ENCODE data around the gene TCIRG1.

DNA sequence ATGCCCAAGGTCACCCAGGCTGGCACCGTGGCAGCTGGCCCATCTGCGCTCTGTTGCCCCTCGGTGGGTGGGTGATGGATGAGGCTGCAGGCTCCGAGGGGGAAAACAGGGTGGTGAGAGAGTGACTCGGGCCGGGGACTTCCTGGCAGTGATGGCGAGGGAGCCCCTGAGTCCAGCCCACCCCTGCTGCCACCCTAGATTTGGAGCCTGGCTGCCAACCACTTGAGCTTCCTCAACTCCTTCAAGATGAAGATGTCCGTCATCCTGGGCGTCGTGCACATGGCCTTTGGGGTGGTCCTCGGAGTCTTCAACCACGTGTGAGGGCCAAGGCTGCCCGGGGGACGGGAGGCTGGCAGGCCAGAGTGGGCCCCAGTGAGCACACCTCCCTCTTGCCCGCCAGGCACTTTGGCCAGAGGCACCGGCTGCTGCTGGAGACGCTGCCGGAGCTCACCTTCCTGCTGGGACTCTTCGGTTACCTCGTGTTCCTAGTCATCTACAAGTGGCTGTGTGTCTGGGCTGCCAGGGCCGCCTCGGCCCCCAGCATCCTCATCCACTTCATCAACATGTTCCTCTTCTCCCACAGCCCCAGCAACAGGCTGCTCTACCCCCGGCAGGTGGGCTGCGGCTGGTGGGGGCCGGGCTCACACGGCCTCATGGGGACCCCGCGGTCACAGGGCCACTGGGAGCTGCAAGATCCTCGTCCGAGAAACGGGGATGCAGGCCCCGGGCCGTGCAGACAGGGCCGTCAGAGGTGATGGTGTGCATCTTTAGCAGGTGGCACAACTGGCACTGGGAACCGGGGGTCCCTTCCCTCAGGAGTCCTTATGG, 10.1 kb downstream of the TCIRG1 start:
- TF ChIP-seq JUND (CRISPR knock-in tag; IDR thresholded peaks at IDR 0.05), result no peak
- TF ChIP-seq NCOA1 (CRISPR knock-in tag; IDR thresholded peaks at IDR 0.05), result no peak
- TF ChIP-seq DMAP1 (CRISPR knock-in tag; IDR thresholded peaks at IDR 0.05), result no peak
- TF ChIP-seq, protein P1, sequence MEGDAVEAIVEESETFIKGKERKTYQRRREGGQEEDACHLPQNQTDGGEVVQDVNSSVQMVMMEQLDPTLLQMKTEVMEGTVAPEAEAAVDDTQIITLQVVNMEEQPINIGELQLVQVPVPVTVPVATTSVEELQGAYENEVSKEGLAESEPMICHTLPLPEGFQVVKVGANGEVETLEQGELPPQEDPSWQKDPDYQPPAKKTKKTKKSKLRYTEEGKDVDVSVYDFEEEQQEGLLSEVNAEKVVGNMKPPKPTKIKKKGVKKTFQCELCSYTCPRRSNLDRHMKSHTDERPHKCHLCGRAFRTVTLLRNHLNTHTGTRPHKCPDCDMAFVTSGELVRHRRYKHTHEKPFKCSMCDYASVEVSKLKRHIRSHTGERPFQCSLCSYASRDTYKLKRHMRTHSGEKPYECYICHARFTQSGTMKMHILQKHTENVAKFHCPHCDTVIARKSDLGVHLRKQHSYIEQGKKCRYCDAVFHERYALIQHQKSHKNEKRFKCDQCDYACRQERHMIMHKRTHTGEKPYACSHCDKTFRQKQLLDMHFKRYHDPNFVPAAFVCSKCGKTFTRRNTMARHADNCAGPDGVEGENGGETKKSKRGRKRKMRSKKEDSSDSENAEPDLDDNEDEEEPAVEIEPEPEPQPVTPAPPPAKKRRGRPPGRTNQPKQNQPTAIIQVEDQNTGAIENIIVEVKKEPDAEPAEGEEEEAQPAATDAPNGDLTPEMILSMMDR (CRISPR knock-in tag; IDR thresholded peaks at IDR 0.05), result no peak
- no peak for TF ChIP-seq ZNF274 (CRISPR knock-in tag; IDR thresholded peaks at IDR 0.05)
- TF ChIP-seq POLR2A (IDR thresholded peaks at IDR 0.05; ENCODE audit: insufficient read depth in 1 of 2, low read depth in 2 of 2, low read length in 2 of 2), result no peak
- no peak for TF ChIP-seq MXI1 (IDR thresholded peaks at IDR 0.05; ENCODE audit: borderline replicate concordance, low read depth, low read length)
- no peak for TF ChIP-seq YY1 (IDR thresholded peaks at IDR 0.05; ENCODE audit: insufficient read depth, insufficient replicate concordance, low read depth, low read length)
- TF ChIP-seq TCF7L2 (IDR thresholded peaks at IDR 0.05; ENCODE audit: low read depth, low read length), result no peak
- no peak for TF ChIP-seq FOXA1 (IDR thresholded peaks at IDR 0.05)
- no peak for TF ChIP-seq FOXA1 (CRISPR knock-in tag; IDR thresholded peaks at IDR 0.05)
- TF ChIP-seq KAT2B (IDR thresholded peaks at IDR 0.05; ENCODE audit: borderline replicate concordance, low read depth, low read length), result no peak
- TF ChIP-seq FOXK1 (CRISPR knock-in tag; IDR thresholded peaks at IDR 0.05; ENCODE audit: borderline replicate concordance, low read depth), result no peak
- TF ChIP-seq, protein P2, sequence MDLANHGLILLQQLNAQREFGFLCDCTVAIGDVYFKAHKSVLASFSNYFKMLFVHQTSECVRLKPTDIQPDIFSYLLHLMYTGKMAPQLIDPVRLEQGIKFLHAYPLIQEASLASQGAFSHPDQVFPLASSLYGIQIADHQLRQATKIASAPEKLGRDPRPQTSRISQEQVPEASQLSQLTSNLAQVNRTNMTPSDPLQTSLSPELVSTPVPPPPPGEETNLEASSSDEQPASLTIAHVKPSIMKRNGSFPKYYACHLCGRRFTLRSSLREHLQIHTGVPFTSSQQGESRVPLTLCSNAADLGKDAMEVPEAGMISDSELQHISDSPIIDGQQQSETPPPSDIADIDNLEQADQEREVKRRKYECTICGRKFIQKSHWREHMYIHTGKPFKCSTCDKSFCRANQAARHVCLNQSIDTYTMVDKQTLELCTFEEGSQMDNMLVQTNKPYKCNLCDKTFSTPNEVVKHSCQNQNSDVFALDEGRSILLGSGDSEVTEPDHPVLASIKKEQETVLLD (CRISPR knock-in tag; IDR thresholded peaks at IDR 0.05; ENCODE audit: low read depth), result no peak
- TF ChIP-seq CHD2 (IDR thresholded peaks at IDR 0.05; ENCODE audit: low read depth, low read length), result no peak

Data from HepG2 (cell line).